Measurements from ENCODE around the gene TEK. TPM values are rescaled to one million over a fixed set of nuclear protein-coding genes. Genes with fewer than 3 reads are reported as not detected.

The TEK gene
- total RNA-seq, 2 donors from 2014 or later: not detected

GRCh38 chr9:27193886-27194285, 84.9 kb downstream of the TEK start:
- Mint-ChIP-seq H3K36me3 (ENCODE audit: insufficient read depth in 2 of 2) (no peaks in the 10 kb centered on the region), H3K9me3 (no peaks in the 10 kb centered on the region), H3K27ac (peak overlapping the region; percentile 63), H3K4me3 (peak overlapping the region in 1 of 2 donors; percentile 2), H3K27me3 (ENCODE audit: low read depth) (peaks cover 34% of the 10 kb centered on the region), H3K4me1 (ENCODE audit: low read depth) (peaks cover 8% of the 10 kb centered on the region)
- DNase-seq (no peak), ATAC-seq (replicated peaks in 1 of 2) (no peak)

DNA sequence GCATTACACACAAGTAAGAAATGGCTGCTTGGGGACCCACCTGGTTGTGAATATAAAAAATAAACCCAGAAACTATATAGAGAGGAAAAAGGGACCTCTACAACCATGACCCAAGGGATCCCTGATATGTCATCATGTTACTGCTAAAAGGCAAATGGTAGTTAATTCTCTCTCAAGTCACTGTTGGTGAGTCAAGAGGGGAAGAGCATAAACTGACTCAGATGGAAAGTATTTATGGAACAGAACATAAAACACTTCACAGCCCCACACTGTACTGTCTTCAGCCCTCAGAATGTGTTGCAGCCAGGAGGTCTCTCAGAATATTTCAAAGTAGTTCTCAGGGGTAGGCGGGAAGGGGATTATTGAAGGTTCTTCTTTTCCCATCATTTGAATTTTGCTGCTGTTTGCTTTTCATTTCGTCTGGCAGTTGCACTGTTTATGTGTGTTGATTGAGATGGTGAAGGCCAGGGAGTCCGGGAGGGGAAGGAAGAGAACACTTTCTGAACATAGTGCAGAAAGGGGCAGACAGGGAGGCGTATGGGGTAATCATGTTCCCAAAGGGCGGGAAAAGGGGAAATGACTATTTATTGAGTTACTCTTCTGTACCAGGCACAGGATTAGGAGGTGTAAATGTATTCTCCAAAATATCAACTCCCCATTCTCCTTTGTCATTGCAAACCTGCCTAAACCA, 85.5 kb downstream of the TEK start:
- peak overlapping the region; percentile 2 to 6 for H3K4me3 Mint-ChIP-seq
- ATAC-seq (replicated peaks in 1 of 2) (peak; percentile 86 to 95), DNase-seq (peak in 1 of 2 donors; percentile 1)
- peaks cover 31% of the 10 kb centered on the region for H3K27me3 Mint-ChIP-seq (ENCODE audit: low read depth)
- no peaks in the 10 kb centered on the region for H3K9me3 Mint-ChIP-seq
- H3K36me3 Mint-ChIP-seq (ENCODE audit: insufficient read depth in 2 of 2): no peaks in the 10 kb centered on the region
- peak overlapping the region; percentile 63 for H3K27ac Mint-ChIP-seq
- H3K4me1 Mint-ChIP-seq (ENCODE audit: low read depth): peaks cover 8% of the 10 kb centered on the region

GRCh38 chr9:27195191-27195590, 86.2 kb downstream of the TEK start:
- DNase-seq (no peak), ATAC-seq (replicated peaks in 1 of 2) (no peak)
- peaks cover 27% of the 10 kb centered on the region for H3K27me3 Mint-ChIP-seq (ENCODE audit: low read depth)
- H3K4me1 Mint-ChIP-seq (ENCODE audit: low read depth): peaks cover 8% of the 10 kb centered on the region
- no peak overlapping the region for H3K4me3 Mint-ChIP-seq
- H3K9me3 Mint-ChIP-seq: no peaks in the 10 kb centered on the region
- H3K27ac Mint-ChIP-seq: no peak overlapping the region
- H3K36me3 Mint-ChIP-seq (ENCODE audit: insufficient read depth in 2 of 2): no peaks in the 10 kb centered on the region

DNA sequence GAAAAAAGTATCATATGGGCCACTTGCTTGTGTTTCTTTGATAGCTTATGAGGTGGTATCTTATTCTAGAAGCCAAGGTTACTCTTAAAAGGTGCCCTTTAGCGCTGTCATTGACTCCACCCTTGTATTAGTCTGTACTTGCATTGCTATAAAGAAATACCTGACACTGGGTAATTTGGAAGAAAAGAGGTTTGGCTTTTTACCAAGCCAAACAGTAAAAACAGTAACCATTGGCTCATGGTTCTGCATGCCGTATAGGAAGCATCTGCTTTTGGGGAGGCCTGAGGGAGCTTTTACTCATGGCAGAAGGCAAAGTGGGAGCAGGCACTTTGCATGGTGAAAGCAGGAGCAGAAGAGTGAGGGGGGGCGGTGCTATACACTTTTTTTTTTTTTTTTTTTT, 87.4 kb downstream of the TEK start:
- Mint-ChIP-seq H3K4me1 (ENCODE audit: low read depth) (peaks cover 8% of the 10 kb centered on the region), H3K4me3 (no peak overlapping the region), H3K27ac (no peak overlapping the region), H3K9me3 (no peaks in the 10 kb centered on the region), H3K27me3 (ENCODE audit: low read depth) (peaks cover 20% of the 10 kb centered on the region), H3K36me3 (ENCODE audit: insufficient read depth in 2 of 2) (no peaks in the 10 kb centered on the region)
- ATAC-seq (replicated peaks in 1 of 2) (no peak), DNase-seq (no peak)

DNA sequence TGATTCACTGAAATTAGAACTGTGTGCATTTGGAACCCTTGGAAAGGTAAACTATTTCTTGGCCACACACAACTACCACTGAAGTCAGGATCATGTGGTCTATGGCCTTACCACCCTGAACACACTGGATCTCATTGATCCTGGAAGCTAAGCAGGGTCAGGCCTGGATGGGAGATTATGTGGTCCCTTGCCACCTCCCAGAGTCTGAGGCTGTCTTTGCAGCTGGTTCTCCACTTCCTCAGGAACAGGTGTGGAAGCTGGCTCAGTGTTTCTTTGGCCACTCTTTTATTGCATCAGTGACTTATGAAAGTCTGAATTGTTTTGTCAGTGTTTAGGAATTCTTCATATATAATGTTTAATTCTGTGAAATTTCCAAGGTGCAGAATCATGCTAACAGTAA, 89.2 kb downstream of the TEK start:
- no peak overlapping the region for H3K27ac Mint-ChIP-seq
- H3K36me3 Mint-ChIP-seq (ENCODE audit: insufficient read depth in 2 of 2): no peaks in the 10 kb centered on the region
- ATAC-seq (replicated peaks in 1 of 2) (no peak), DNase-seq (no peak)
- no peaks in the 10 kb centered on the region for H3K9me3 Mint-ChIP-seq
- peaks cover 14% of the 10 kb centered on the region for H3K27me3 Mint-ChIP-seq (ENCODE audit: low read depth)
- peaks cover 8% of the 10 kb centered on the region for H3K4me1 Mint-ChIP-seq (ENCODE audit: low read depth)
- H3K4me3 Mint-ChIP-seq: no peak overlapping the region

GRCh38 chr9:27202056-27202455, 93.0 kb downstream of the TEK start:
- Mint-ChIP-seq H3K9me3 (no peaks in the 10 kb centered on the region), H3K27ac (no peak overlapping the region), H3K36me3 (ENCODE audit: insufficient read depth in 2 of 2) (no peaks in the 10 kb centered on the region), H3K4me1 (ENCODE audit: low read depth) (no peaks in the 10 kb centered on the region), H3K27me3 (ENCODE audit: low read depth) (no peaks in the 10 kb centered on the region), H3K4me3 (no peak overlapping the region)
- no peak for ATAC-seq (replicated peaks in 1 of 2)
- no peak for DNase-seq

- Mint-ChIP-seq H3K9me3 (no peaks in the 10 kb centered on the region), H3K36me3 (ENCODE audit: insufficient read depth in 2 of 2) (no peaks in the 10 kb centered on the region), H3K27me3 (ENCODE audit: low read depth) (peaks cover 5% of the 10 kb centered on the region), H3K4me3 (no peak overlapping the region), H3K27ac (no peak overlapping the region), H3K4me1 (ENCODE audit: low read depth) (no peaks in the 10 kb centered on the region)
- no peak for ATAC-seq (replicated peaks in 1 of 2)
- no peak for DNase-seq
Observed at GRCh38 chr9:27203783-27204182, 94.8 kb downstream of the TEK start.

GRCh38 chr9:27204578-27204977, 95.6 kb downstream of the TEK start:
- no peaks in the 10 kb centered on the region for H3K9me3 Mint-ChIP-seq
- DNase-seq: no peak
- peaks cover 5% of the 10 kb centered on the region for H3K27me3 Mint-ChIP-seq (ENCODE audit: low read depth)

DNA sequence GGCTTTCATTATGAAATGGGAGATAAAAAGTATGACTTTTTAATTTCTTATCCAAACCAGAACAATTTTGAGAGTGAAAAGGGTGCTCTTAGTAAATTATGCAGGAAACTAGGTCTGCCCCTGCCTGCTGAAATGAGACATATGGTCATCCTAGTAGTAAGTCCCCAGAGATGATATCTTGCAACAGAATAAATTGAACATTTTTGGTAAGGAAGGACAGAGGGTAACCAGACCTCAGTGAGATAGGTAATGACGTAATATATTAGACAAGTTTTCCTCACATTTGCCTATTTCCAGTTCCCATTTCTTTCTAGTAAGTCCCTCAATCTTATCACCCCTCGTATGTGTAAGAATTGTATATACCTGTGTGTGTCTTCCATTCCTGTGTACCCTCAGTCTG, 96.2 kb downstream of the TEK start:
- DNase-seq: no peak
- H3K9me3 Mint-ChIP-seq: no peaks in the 10 kb centered on the region
- no peak overlapping the region for H3K4me3 Mint-ChIP-seq
- H3K27me3 Mint-ChIP-seq (ENCODE audit: low read depth): peaks cover 5% of the 10 kb centered on the region
- H3K4me1 Mint-ChIP-seq (ENCODE audit: low read depth): no peaks in the 10 kb centered on the region
- ATAC-seq (replicated peaks in 1 of 2): no peak
- no peak overlapping the region for H3K27ac Mint-ChIP-seq
- H3K36me3 Mint-ChIP-seq (ENCODE audit: insufficient read depth in 2 of 2): no peaks in the 10 kb centered on the region

More at GRCh38 chr9:27204578-27204977, 95.6 kb downstream of the TEK start:
- no peak for ATAC-seq (replicated peaks in 1 of 2)
- Mint-ChIP-seq H3K27ac (no peak overlapping the region), H3K4me3 (no peak overlapping the region), H3K36me3 (ENCODE audit: insufficient read depth in 2 of 2) (no peaks in the 10 kb centered on the region), H3K4me1 (ENCODE audit: low read depth) (no peaks in the 10 kb centered on the region)

- DNase-seq: no peak
- no peak overlapping the region for H3K4me3 Mint-ChIP-seq
Observed at GRCh38 chr9:27206041-27206440, 97.0 kb downstream of the TEK start.

GRCh38 chr9:27209034-27209433, 100.0 kb downstream of the TEK start:
- Mint-ChIP-seq H3K27me3 (ENCODE audit: low read depth) (peaks cover 5% of the 10 kb centered on the region), H3K4me1 (ENCODE audit: low read depth) (no peaks in the 10 kb centered on the region), H3K4me3 (no peak overlapping the region), H3K27ac (no peak overlapping the region), H3K9me3 (no peaks in the 10 kb centered on the region), H3K36me3 (ENCODE audit: insufficient read depth in 2 of 2) (no peaks in the 10 kb centered on the region)
- ATAC-seq (replicated peaks in 1 of 2) (no peak), DNase-seq (no peak)

More at GRCh38 chr9:27206041-27206440, 97.0 kb downstream of the TEK start:
- Mint-ChIP-seq H3K27ac (no peak overlapping the region), H3K4me1 (ENCODE audit: low read depth) (no peaks in the 10 kb centered on the region), H3K27me3 (ENCODE audit: low read depth) (peaks cover 5% of the 10 kb centered on the region), H3K36me3 (ENCODE audit: insufficient read depth in 2 of 2) (no peaks in the 10 kb centered on the region), H3K9me3 (no peaks in the 10 kb centered on the region)
- no peak for ATAC-seq (replicated peaks in 1 of 2)

GRCh38 chr9:27210588-27210987, 101.6 kb downstream of the TEK start:
- DNase-seq (no peak), ATAC-seq (replicated peaks in 1 of 2) (no peak)
- no peak overlapping the region for H3K27ac Mint-ChIP-seq
- no peak overlapping the region for H3K4me3 Mint-ChIP-seq
- no peaks in the 10 kb centered on the region for H3K9me3 Mint-ChIP-seq
- H3K4me1 Mint-ChIP-seq (ENCODE audit: low read depth): no peaks in the 10 kb centered on the region
- peaks cover 11% of the 10 kb centered on the region for H3K27me3 Mint-ChIP-seq (ENCODE audit: low read depth)
- H3K36me3 Mint-ChIP-seq (ENCODE audit: insufficient read depth in 2 of 2): no peaks in the 10 kb centered on the region

DNA sequence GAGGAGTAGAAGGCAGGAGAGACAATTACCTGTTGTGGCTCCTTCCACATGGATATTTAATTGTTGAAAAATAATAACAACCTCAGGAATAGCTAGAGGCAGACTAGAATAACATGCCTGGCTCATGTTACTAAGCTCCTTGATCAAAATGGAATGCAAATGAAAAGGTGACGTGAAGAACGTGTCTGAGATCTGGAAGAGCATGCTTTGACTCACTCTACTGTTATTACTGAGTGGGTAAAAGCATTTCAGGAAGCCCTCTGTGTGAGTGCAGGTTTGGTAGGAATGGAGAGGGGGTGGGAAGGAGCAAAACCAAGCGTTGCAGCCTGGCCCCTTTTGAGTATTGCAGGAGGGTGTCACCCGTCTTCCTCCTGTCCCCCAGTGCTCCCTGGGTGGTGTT, 103.2 kb downstream of the TEK start:
- Mint-ChIP-seq H3K4me3 (no peak overlapping the region), H3K27me3 (ENCODE audit: low read depth) (peaks cover 11% of the 10 kb centered on the region), H3K27ac (no peak overlapping the region), H3K36me3 (ENCODE audit: insufficient read depth in 2 of 2) (no peaks in the 10 kb centered on the region), H3K4me1 (ENCODE audit: low read depth) (no peaks in the 10 kb centered on the region), H3K9me3 (no peaks in the 10 kb centered on the region)
- ATAC-seq (replicated peaks in 1 of 2) (no peak), DNase-seq (no peak)

GRCh38 chr9:27212621-27213020, 103.6 kb downstream of the TEK start:
- Mint-ChIP-seq H3K27ac (no peak overlapping the region), H3K4me3 (no peak overlapping the region), H3K36me3 (ENCODE audit: insufficient read depth in 2 of 2) (no peaks in the 10 kb centered on the region), H3K27me3 (ENCODE audit: low read depth) (peaks cover 9% of the 10 kb centered on the region), H3K4me1 (ENCODE audit: low read depth) (no peaks in the 10 kb centered on the region), H3K9me3 (no peaks in the 10 kb centered on the region)
- no peak for DNase-seq
- ATAC-seq (replicated peaks in 1 of 2): no peak

Measured in activated T-cell treated with anti-CD3 and anti-CD28 coated beads, Interleukin-2, amount 50 U/mL, for 72 hours (primary cell).